Peyer's patch (tissue), 4 donors: ENCODE results near the gene DNAJC28.

Experiments
- CTCF ChIP-seq, 6 experiments: fragments of 450-650 bp in 4 of 6; fragments of 200-600 bp in 2 of 6; sonication (generic) in 1 of 6; IDR thresholded peaks; one replicate each; pipeline ENCODE4 v1.5.1; 2017 to 2019; ENCODE audit warnings: antibody characterized with exemption in 6 of 6, mild to moderate bottlenecking in 3 of 6, moderate library complexity in 1 of 6
- POLR2A ChIP-seq, 2 donors: fragments of 450-650 bp; IDR thresholded peaks; one replicate each; pipeline ENCODE4 v1.5.1; 2017; ENCODE audit warnings: antibody characterized with exemption in 2 of 2, mild to moderate bottlenecking in 2 of 2, moderate library complexity in 2 of 2

- TF ChIP-seq CTCF (IDR thresholded peaks at IDR 0.05) (no peak), POLR2A (IDR thresholded peaks at IDR 0.05) (no peak)
Observed at GRCh38 chr21:33541105-33541711, 49.7 kb upstream of the DNAJC28 start.
